Sigmoid colon (tissue), 4 donors: ENCODE data around the gene MFRP.
"Not testable (repeated sequence)": the region's sequence is repeated elsewhere in the genome, so short reads cannot be mapped to it uniquely, and the experiment has no call there.

Source experiments
- POLR2AphosphoS5 ChIP-seq, 4 donors: sonication (generic); formaldehyde crosslinking; IDR thresholded peaks; one replicate each; pipeline ENCODE4 v1.6.1; 2017; ENCODE audit warnings: antibody characterized with exemption in 4 of 4
- TF ChIP-seq, protein P1 (sequence below), 4 experiments: fragments of 450-650 bp in 3 of 4; fragments of 200-600 bp in 1 of 4; IDR thresholded peaks; one replicate each; pipeline ENCODE4 v1.5.1; 2016 to 2019; ENCODE audit warnings: antibody characterized with exemption in 4 of 4, mild to moderate bottlenecking in 3 of 4, moderate library complexity in 2 of 4

DNA sequence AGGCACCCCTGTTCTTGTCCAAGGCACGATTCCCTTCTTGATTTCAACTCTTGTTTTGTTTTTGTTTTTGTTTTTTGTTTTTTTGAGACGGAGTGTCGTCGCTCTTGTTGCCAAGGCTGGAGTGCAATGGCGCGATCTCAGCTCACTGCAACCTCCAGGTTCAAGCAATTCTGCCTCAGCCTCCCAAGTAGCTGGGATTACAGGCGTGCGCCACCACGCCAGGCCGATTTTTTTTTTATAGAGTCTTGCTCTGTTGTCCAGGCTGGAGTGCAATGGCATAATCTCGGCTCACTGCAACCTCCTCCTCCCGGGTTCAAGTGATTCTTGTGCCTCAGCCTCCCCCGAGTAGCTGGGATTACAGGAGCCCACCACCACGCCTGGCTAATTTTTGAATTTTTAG lies 36.0 kb upstream of the MFRP start:
- TF ChIP-seq POLR2AphosphoS5 (IDR thresholded peaks at IDR 0.05): not testable (repeated sequence)
- TF ChIP-seq, protein P1, sequence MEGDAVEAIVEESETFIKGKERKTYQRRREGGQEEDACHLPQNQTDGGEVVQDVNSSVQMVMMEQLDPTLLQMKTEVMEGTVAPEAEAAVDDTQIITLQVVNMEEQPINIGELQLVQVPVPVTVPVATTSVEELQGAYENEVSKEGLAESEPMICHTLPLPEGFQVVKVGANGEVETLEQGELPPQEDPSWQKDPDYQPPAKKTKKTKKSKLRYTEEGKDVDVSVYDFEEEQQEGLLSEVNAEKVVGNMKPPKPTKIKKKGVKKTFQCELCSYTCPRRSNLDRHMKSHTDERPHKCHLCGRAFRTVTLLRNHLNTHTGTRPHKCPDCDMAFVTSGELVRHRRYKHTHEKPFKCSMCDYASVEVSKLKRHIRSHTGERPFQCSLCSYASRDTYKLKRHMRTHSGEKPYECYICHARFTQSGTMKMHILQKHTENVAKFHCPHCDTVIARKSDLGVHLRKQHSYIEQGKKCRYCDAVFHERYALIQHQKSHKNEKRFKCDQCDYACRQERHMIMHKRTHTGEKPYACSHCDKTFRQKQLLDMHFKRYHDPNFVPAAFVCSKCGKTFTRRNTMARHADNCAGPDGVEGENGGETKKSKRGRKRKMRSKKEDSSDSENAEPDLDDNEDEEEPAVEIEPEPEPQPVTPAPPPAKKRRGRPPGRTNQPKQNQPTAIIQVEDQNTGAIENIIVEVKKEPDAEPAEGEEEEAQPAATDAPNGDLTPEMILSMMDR (IDR thresholded peaks at IDR 0.05): not testable (repeated sequence)
